Body of pancreas (tissue), 4 donors: ENCODE results near the gene SVBP. TPM values are rescaled to one million over a fixed set of nuclear protein-coding genes. Genes with fewer than 3 reads are reported as not detected.

Experiments
- ATAC-seq: fragments of 150-250 bp; one replicate; pipeline ENCODE4 v1.9.1; 2016
- DNase-seq, 4 donors: peaks; one replicate each; pipeline ENCODE4 v3.0.0-alpha.2; 2019
- H3K27ac ChIP-seq, 4 donors: fragments of 200-600 bp; sonication (generic); 1 replicate in 3 of 4; 2 replicates in 1 of 4; pipeline versions ENCODE4 v1.5.1 to v1.6.1; 2016 to 2019; ENCODE audit warnings: mild to moderate bottlenecking in 1 of 4, mixed read lengths in 1 of 4, moderate library complexity in 1 of 4
- H3K27me3 ChIP-seq, 2 donors: fragments of 200-600 bp; sonication (generic); one replicate each; pipeline ENCODE4 v1.6.0; 2016; ENCODE audit warnings: mild to moderate bottlenecking in 1 of 2
- H3K36me3 ChIP-seq, 2 donors: fragments of 200-600 bp; sonication (generic); replicated peaks in 1 of 2; 2 replicates each; pipeline ENCODE4 v1.5.1; 2016; ENCODE audit warnings: low read depth in 2 of 2; ENCODE audit not compliant: insufficient read depth in 1 of 2
- H3K4me1 ChIP-seq: fragments of 200-600 bp; sonication (generic); one replicate; pipeline ENCODE4 v1.6.0; 2016
- H3K4me3 ChIP-seq, 2 donors: fragments of 200-600 bp; sonication (generic); 1 replicate in 1 of 2; 2 replicates in 1 of 2; pipeline ENCODE4 v1.5.1; 2016 to 2019
- H3K9me3 ChIP-seq, 3 donors: fragments of 200-600 bp; sonication (generic); 1 replicate in 2 of 3; 2 replicates in 1 of 3; pipeline ENCODE4 v1.5.1; 2016
- POLR2A ChIP-seq, 3 donors: fragments of 450-650 bp; IDR thresholded peaks; one replicate each; pipeline ENCODE4 v1.6.1; 2016; ENCODE audit warnings: antibody characterized with exemption in 3 of 3, mild to moderate bottlenecking in 2 of 3
- WGBS, 2 donors: methylation state at CpG; one replicate each; pipeline ENCODE4 v1.1.5; 2017; 5-methylcytosine and 5-hydroxymethylcytosine counted together
- intact Hi-C: fragments of 100-400 bp; cut with DNase I; formaldehyde crosslinking; loops from one replicate; pipeline ENCODE4 v1.15.1; 2023
- total RNA-seq, 2 donors: library from RNA; depleted of rRNA; stranded (reverse); fragments of >200 nt; gene quantifications; one replicate each; pipeline ENCODE4 v1.1.0, GENCODE V29; 2016
- TF ChIP-seq, protein P1 (sequence below), 7 experiments: fragments of 450-650 bp in 4 of 7; fragments of 200-600 bp in 3 of 7; sonication (generic) in 3 of 7; IDR thresholded peaks; one replicate each; pipeline ENCODE4 v1.5.1; 2016 to 2019; ENCODE audit warnings: antibody characterized with exemption in 7 of 7

The SVBP gene
- total RNA-seq, 2 donors from 2014 or later: 12.2 to 12.5 TPM

GRCh38 chr1:42762269-42762668 is 54.9 kb downstream of the SVBP start:
- WGBS, 2 donors: 63 to 66% methylated on average over 5 of the region's 5 CpGs
- H3K4me3 ChIP-seq: no peak overlapping the region
- ATAC-seq: no peak
- H3K9me3 ChIP-seq: no peaks in the 10 kb centered on the region
- H3K27me3 ChIP-seq: no peaks in the 10 kb centered on the region
- intact Hi-C loops: loop anchor here (10.0 kb wide), 1 partner anchor 87 kb away; no protein-coding TSS in a partner anchor
- no peak for DNase-seq
- H3K36me3 ChIP-seq: peaks cover 0 to 4% of the 10 kb centered on the region in 2 donors
- H3K4me1 ChIP-seq: peaks cover 13% of the 10 kb centered on the region
- no peak overlapping the region for H3K27ac ChIP-seq
- TF ChIP-seq, protein P1, sequence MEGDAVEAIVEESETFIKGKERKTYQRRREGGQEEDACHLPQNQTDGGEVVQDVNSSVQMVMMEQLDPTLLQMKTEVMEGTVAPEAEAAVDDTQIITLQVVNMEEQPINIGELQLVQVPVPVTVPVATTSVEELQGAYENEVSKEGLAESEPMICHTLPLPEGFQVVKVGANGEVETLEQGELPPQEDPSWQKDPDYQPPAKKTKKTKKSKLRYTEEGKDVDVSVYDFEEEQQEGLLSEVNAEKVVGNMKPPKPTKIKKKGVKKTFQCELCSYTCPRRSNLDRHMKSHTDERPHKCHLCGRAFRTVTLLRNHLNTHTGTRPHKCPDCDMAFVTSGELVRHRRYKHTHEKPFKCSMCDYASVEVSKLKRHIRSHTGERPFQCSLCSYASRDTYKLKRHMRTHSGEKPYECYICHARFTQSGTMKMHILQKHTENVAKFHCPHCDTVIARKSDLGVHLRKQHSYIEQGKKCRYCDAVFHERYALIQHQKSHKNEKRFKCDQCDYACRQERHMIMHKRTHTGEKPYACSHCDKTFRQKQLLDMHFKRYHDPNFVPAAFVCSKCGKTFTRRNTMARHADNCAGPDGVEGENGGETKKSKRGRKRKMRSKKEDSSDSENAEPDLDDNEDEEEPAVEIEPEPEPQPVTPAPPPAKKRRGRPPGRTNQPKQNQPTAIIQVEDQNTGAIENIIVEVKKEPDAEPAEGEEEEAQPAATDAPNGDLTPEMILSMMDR (IDR thresholded peaks at IDR 0.05): no peak
- TF ChIP-seq POLR2A (IDR thresholded peaks at IDR 0.05): no peak

- DNase-seq (no peak), ATAC-seq (no peak)
- H3K4me1 ChIP-seq: peaks cover 13% of the 10 kb centered on the region
- 86 to 91% methylated on average over 4 of the region's 4 CpGs for WGBS, 2 donors
- no peak overlapping the region for H3K27ac ChIP-seq
- no peaks in the 10 kb centered on the region for H3K27me3 ChIP-seq
- no peak overlapping the region for H3K4me3 ChIP-seq
- intact Hi-C loops: loop anchor here (10.0 kb wide), 1 partner anchor 87 kb away; no protein-coding TSS in a partner anchor
- H3K9me3 ChIP-seq: no peaks in the 10 kb centered on the region
- TF ChIP-seq, protein P1 (IDR thresholded peaks at IDR 0.05): no peak
- TF ChIP-seq POLR2A (IDR thresholded peaks at IDR 0.05): no peak
- H3K36me3 ChIP-seq: peaks cover 0 to 4% of the 10 kb centered on the region in 2 donors
Observed at GRCh38 chr1:42761567-42761966, 55.6 kb downstream of the SVBP start.

GRCh38 chr1:42759114-42759513 is 58.1 kb downstream of the SVBP start:
- ATAC-seq (no peak), DNase-seq (no peak)
- TF ChIP-seq, protein P1 (IDR thresholded peaks at IDR 0.05): no peak
- no peak for TF ChIP-seq POLR2A (IDR thresholded peaks at IDR 0.05)
- H3K4me3 ChIP-seq: no peak overlapping the region
- H3K27me3 ChIP-seq: no peaks in the 10 kb centered on the region
- WGBS, 2 donors: 78 to 87% methylated on average over 9 of the region's 9 CpGs
- H3K4me1 ChIP-seq: no peaks in the 10 kb centered on the region
- H3K36me3 ChIP-seq: peaks cover 4 to 12% of the 10 kb centered on the region in 2 donors
- no peak overlapping the region for H3K27ac ChIP-seq
- no peaks in the 10 kb centered on the region for H3K9me3 ChIP-seq
- intact Hi-C loops: no loop called here

- Histone ChIP-seq H3K4me1 (no peaks in the 10 kb centered on the region), H3K27me3 (no peaks in the 10 kb centered on the region), H3K4me3 (no peak overlapping the region), H3K9me3 (no peaks in the 10 kb centered on the region), H3K27ac (no peak overlapping the region), H3K36me3 (peaks cover 4 to 12% of the 10 kb centered on the region in 2 donors)
- intact Hi-C loops: no loop called here
- DNase-seq (no peak), ATAC-seq (no peak)
- TF ChIP-seq, protein P1 (IDR thresholded peaks at IDR 0.05): no peak
- TF ChIP-seq POLR2A (IDR thresholded peaks at IDR 0.05): no peak
- WGBS, 2 donors: 73 to 90% methylated on average over 3 of the region's 3 CpGs
Observed at GRCh38 chr1:42758641-42759040, 58.6 kb downstream of the SVBP start.

DNA sequence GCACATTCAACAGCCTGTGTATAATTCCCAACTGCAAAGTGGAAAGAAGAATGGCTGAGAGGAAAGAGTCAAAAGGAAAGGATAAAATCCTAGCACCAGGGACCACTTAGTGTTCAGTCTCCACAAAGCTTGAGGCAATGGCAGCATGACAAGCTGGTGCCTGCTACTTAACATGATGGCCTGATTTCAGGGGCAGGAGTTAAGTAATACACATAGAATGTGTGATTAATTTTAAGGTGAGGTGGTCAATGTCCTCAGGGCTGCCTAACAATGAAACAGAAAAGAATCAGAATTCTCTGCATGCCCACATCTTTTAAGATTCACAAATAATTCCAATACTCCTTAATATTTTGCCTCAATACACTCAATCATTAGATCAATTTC is 59.3 kb downstream of the SVBP start:
- Histone ChIP-seq H3K9me3 (no peaks in the 10 kb centered on the region), H3K36me3 (peaks cover 4 to 12% of the 10 kb centered on the region in 2 donors), H3K4me3 (no peak overlapping the region), H3K27me3 (no peaks in the 10 kb centered on the region), H3K27ac (no peak overlapping the region), H3K4me1 (no peaks in the 10 kb centered on the region)
- intact Hi-C loops: no loop called here
- ATAC-seq (no peak), DNase-seq (no peak)
- TF ChIP-seq POLR2A (IDR thresholded peaks at IDR 0.05): no peak
- TF ChIP-seq, protein P1 (IDR thresholded peaks at IDR 0.05): no peak
